Sigmoid colon (tissue), 4 donors: ENCODE results near the gene CORO1C.

Experiments
- CTCF ChIP-seq, 4 experiments: fragments of 450-650 bp in 3 of 4; fragments of 200-600 bp in 1 of 4; IDR thresholded peaks; one replicate each; pipeline ENCODE4 v1.5.1; 2016 to 2019; ENCODE audit warnings: antibody characterized with exemption in 4 of 4, mild to moderate bottlenecking in 3 of 4, moderate library complexity in 2 of 4
- EP300 ChIP-seq, 4 donors: sonication (generic); formaldehyde crosslinking; IDR thresholded peaks; one replicate each; pipeline ENCODE4 v1.6.1; 2017; ENCODE audit warnings: antibody characterized with exemption in 4 of 4
- POLR2A ChIP-seq, 2 donors: fragments of 450-650 bp; IDR thresholded peaks; one replicate each; pipeline ENCODE4 v1.6.1; 2016; ENCODE audit warnings: antibody characterized with exemption in 2 of 2, mild to moderate bottlenecking in 2 of 2, moderate library complexity in 2 of 2
- POLR2AphosphoS5 ChIP-seq, 4 donors: sonication (generic); formaldehyde crosslinking; IDR thresholded peaks; one replicate each; pipeline ENCODE4 v1.6.1; 2017; ENCODE audit warnings: antibody characterized with exemption in 4 of 4

- TF ChIP-seq POLR2AphosphoS5 (IDR thresholded peaks at IDR 0.05), result no peak
- no peak for TF ChIP-seq POLR2A (IDR thresholded peaks at IDR 0.05)
- no peak for TF ChIP-seq CTCF (IDR thresholded peaks at IDR 0.05)
- TF ChIP-seq EP300 (IDR thresholded peaks at IDR 0.05), result no peak
Observed at GRCh38 chr12:108649669-108650068, 81.6 kb downstream of the CORO1C start.
